Measurements from ENCODE around the gene PRDM7. TPM values are rescaled to one million over a fixed set of nuclear protein-coding genes. Genes with fewer than 3 reads are reported as not detected.
A peak's percentile ranks its signal among the peaks of the same experiment; 100 is the strongest.

PRDM7 gene
- total and polyA plus RNA-seq, 9 of the 15 experiments (the other 6 are each of a cell fraction or from before 2014, with no cell fraction given) = not detected

DNA sequence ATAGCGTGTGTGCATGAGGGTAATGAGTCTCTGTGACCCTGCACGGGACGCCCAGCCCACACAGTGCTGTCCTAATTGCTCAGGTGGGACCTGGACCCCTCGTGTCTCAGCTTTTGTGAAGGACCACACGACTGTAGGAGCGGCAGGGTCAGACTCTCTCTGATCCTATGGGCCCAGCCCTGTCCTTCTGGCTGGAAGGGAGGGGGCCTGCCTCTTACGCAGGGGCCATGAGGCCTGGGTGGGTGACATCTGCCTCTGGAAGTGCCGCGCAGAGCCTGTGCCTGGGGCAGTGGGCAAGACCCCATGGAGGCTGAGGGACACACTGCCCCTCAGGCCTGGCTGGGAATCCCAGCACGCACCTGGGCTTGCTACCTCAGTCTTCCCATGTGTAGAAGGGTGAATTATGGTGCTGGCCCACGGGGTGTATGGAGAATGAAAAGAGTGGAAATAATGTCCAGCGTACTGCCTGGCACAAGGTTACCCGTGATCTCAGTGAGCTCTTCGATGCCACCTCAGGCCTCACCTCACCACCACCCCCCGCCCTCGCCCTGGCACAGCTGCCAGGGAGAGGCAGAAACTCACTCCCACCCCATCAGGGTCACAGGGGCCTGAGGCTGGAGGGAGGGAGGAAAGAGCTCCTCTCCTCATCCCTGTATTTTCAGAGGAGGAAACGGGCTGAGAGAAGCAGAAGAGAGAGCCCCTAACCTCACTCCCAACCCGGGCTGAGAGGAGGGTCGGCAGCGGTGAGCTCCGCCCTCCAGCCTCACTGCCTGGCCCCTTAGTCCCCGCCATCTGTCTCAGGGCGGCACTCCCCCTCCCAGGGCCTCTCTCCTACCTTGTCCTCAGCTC, 30.8 kb downstream of the PRDM7 start:
- FAIRE-seq (no peak), ATAC-seq (no peak), DNase-seq (ENCODE audit: extremely low read depth in 1 of 4, low spot score in 3 of 4) (peak in 3 of 4 experiments; percentile 76 to 86 (median 83))
- peak overlapping the region; percentile 49 to 95 for H3K9ac ChIP-seq (ENCODE audit: insufficient read depth in 1 of 2, low read depth in 2 of 2, low read length in 2 of 2)
- WGBS (ENCODE audit: insufficient coverage, low coverage, missing lambda C conversion rate) = 49% methylated on average over 21 of the region's 23 CpGs
- in situ Hi-C loops (cut with MboI) = no loop called here
- TF ChIP-seq SP2 (IDR thresholded peaks at IDR 0.05; ENCODE audit: extremely low read depth, low read depth, low read length, poor library complexity, severe bottlenecking) (no peak), SIX5 (IDR thresholded peaks at IDR 0.05; ENCODE audit: borderline replicate concordance in 1 of 2, insufficient read depth in 1 of 2, low read depth in 1 of 2, low read length in 2 of 2) (no peak), SMAD4 (CRISPR knock-in tag; conservative IDR thresholded peaks at IDR 0.05) (no peak), KLF16 (IDR thresholded peaks at IDR 0.05) (no peak), POLR2AphosphoS2 (IDR thresholded peaks at IDR 0.05; ENCODE audit: low read length) (no peak), EZH2 (IDR thresholded peaks at IDR 0.05; ENCODE audit: borderline replicate concordance, low read depth, low read length) (no peak), VEZF1 (CRISPR knock-in tag; IDR thresholded peaks at IDR 0.05) (no peak), GTF2E2 (tag; IDR thresholded peaks at IDR 0.05) (0 out of 2 replicates have a peak, but pooled peaks have one; percentile 30), BRCA1 (IDR thresholded peaks at IDR 0.05) (no peak), BRCA1 (CRISPR knock-in tag; IDR thresholded peaks at IDR 0.05) (0 out of 2 replicates have a peak, but pooled peaks have one; percentile 24), HMGN3 (IDR thresholded peaks at IDR 0.05; ENCODE audit: borderline replicate concordance, extremely low read depth, insufficient read length, low read depth, low read length) (peak; percentile 42), YY1 (IDR thresholded peaks at IDR 0.05; ENCODE audit: borderline replicate concordance in 1 of 3, control insufficient read depth in 1 of 3, extremely low read depth in 1 of 3, insufficient read depth in 3 of 3, insufficient read length in 1 of 3, insufficient replicate concordance in 2 of 3, low read depth in 1 of 3, low read length in 2 of 3) (peak in 1 of 3 experiments; percentile 48)
- ChIA-PET CTCF (ENCODE audit: low intra/inter-chr PET ratio) (no interaction called here), POLR2A (interaction anchor here (1.6 kb wide), 1 partner anchor 9 kb away, joined by 14 read pairs; no protein-coding TSS in a partner anchor)
- peak overlapping the region; percentile 86 for H2AFZ ChIP-seq (ENCODE audit: low read depth, low read length)
- intact Hi-C loops (cut with micrococcal nuclease) = no loop called here
- no peak overlapping the region for H3K27ac ChIP-seq (ENCODE audit: extremely low read depth, low read depth, low read length)
- H4K20me1 ChIP-seq (replicated peaks; ENCODE audit: control insufficient read depth, insufficient read depth, low read length) = no peaks in the 10 kb centered on the region
- H3K9me1 ChIP-seq (ENCODE audit: control insufficient read depth, insufficient read depth, low read length) = no peaks in the 10 kb centered on the region
- peak overlapping the region; percentile 49; the same call in 1 of the 2 replicates for H3K4me3 ChIP-seq
- no TSS peak for BruUV-seq (replicated peaks)
- H3K9me3 ChIP-seq (replicated peaks; ENCODE audit: control insufficient read depth, insufficient read depth, low read depth, low read length) = no peaks in the 10 kb centered on the region
- no peaks in the 10 kb centered on the region; the same call in 2 of the 3 replicates for H3K79me2 ChIP-seq (ENCODE audit: control insufficient read depth, insufficient read depth, low read length)
- H3K27me3 ChIP-seq (ENCODE audit: control insufficient read depth in 2 of 2, insufficient read depth in 2 of 2, low read length in 2 of 2) = no peaks in the 10 kb centered on the region
- H3K4me1 ChIP-seq (replicated peaks in 1 of 2; ENCODE audit: control insufficient read depth in 2 of 2, insufficient read depth in 2 of 2, low read length in 2 of 2) = peaks cover 18 to 39% of the 10 kb centered on the region in 2 experiments; a peak in 3 of 5 replicates
- peaks cover 16% of the 10 kb centered on the region; the same call in 2 of the 3 replicates for H3K36me3 ChIP-seq (ENCODE audit: control insufficient read depth, insufficient read depth, low read length)
- H3K4me2 ChIP-seq (ENCODE audit: insufficient read depth, low read length) = peak overlapping the region; percentile 70

All from K562 (cell line).